SK-N-MC (cell line): Measurements from ENCODE around the gene BMP4.

Experiments used
- EZH2 ChIP-seq: fragments of 200-600 bp; sonication (generic); IDR thresholded peaks from one replicate; pipeline ENCODE4 v1.6.1; 2017; ENCODE audit warnings: antibody characterized with exemption
- FOXP2 ChIP-seq: optimal IDR thresholded peaks from 2 replicates; pipeline ENCODE3; 2011; ENCODE audit warnings: mild to moderate bottlenecking, moderate library complexity; ENCODE audit not compliant: insufficient read depth; ENCODE audit errors: extremely low read length, control extremely low read depth
- POLR2AphosphoS5 ChIP-seq: IDR thresholded peaks from 2 replicates; pipeline ENCODE4 v1.6.1; 2012; ENCODE audit warnings: mild to moderate bottlenecking, low read depth, low read length, borderline replicate concordance

DNA sequence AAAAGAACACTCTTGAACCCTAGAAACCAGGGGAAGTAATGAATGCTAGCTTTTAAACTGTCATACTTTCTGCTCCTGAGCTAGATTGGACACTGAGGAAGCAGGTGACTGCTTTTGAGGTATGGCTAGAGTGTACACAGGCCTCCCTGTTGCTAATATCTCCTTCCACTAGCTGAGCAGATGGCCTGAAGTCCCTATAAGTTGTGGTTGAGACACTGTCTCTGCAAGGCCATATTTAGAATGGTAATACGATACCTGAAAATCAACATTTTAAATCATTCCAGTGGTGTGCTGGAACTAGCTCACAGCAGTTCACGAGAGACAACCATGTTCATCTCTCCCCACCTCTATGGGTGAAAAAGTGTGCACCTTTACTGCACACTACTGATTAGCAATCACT lies 46.4 kb upstream of the BMP4 start:
- no peak for TF ChIP-seq EZH2
- no peak for TF ChIP-seq POLR2AphosphoS5
- no peak for TF ChIP-seq FOXP2
